ENCODE measurements around the gene UROC1.

- TF ChIP-seq CTCF (IDR thresholded peaks at IDR 0.05) (no peak), EZH2 (IDR thresholded peaks at IDR 0.05; ENCODE audit: borderline replicate concordance, insufficient read depth, low read depth, low read length, poor library complexity, severe bottlenecking) (no peak)
These were observed 45.2 kb upstream of the UROC1 start for GRCh38 chr3:126562737-126563276.
